ENCODE results near the gene SLCO1A2.
"Not testable (repeated sequence)": the region's sequence is repeated elsewhere in the genome, so short reads cannot be mapped to it uniquely, and the experiment has no call there.

SLCO1A2 gene

GRCh38 chr12:21334771-21335325 is at the start of gene SLCO1A2:
Gene SLCO1A2, minus strand, starts transcription at chr12:21334917. Its CDS starts 270 bp downstream, at chr12:21334647.
- TF ChIP-seq, protein P1, sequence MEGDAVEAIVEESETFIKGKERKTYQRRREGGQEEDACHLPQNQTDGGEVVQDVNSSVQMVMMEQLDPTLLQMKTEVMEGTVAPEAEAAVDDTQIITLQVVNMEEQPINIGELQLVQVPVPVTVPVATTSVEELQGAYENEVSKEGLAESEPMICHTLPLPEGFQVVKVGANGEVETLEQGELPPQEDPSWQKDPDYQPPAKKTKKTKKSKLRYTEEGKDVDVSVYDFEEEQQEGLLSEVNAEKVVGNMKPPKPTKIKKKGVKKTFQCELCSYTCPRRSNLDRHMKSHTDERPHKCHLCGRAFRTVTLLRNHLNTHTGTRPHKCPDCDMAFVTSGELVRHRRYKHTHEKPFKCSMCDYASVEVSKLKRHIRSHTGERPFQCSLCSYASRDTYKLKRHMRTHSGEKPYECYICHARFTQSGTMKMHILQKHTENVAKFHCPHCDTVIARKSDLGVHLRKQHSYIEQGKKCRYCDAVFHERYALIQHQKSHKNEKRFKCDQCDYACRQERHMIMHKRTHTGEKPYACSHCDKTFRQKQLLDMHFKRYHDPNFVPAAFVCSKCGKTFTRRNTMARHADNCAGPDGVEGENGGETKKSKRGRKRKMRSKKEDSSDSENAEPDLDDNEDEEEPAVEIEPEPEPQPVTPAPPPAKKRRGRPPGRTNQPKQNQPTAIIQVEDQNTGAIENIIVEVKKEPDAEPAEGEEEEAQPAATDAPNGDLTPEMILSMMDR (IDR thresholded peaks at IDR 0.05; ENCODE audit: control extremely low read depth, extremely low read depth, low read depth, missing control alignments): no peak
- DNase-seq (ENCODE audit: extremely low spot score): no peak
- CTCF ChIA-PET: no interaction called here
- POLR2A ChIA-PET: no interaction called here

- no peak for DNase-seq (ENCODE audit: extremely low spot score)
- TF ChIP-seq, protein P1 (IDR thresholded peaks at IDR 0.05; ENCODE audit: control extremely low read depth, extremely low read depth, low read depth, missing control alignments): no peak
- POLR2A ChIA-PET: no interaction called here
- CTCF ChIA-PET: no interaction called here
Measured at GRCh38 chr12:21384261-21384660, 49.5 kb upstream of the SLCO1A2 start.

GRCh38 chr12:21381320-21381719 is 46.6 kb upstream of the SLCO1A2 start:
- POLR2A ChIA-PET, CTCF ChIA-PET: not testable (repeated sequence)

DNA sequence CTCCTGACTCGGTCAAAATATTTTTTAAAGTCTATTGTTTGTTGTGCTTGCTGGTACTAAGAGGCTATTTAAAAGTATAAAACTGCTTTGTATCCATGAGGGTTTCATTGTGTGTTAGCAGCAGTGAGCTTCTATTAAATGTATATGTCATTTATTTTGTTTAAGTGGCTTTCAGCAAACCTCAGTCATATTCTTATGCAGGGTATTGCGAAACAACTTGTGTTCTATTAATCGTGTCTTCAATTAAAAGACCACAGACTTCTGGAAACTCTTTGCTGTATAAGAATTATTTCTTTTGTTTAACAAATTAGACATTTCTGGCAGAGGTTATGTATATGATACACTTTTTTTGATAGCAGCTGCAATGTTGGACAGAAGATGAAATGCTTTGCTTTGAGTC is 44.5 kb upstream of the SLCO1A2 start:
- TF ChIP-seq, protein P1 (IDR thresholded peaks at IDR 0.05; ENCODE audit: control extremely low read depth, extremely low read depth, low read depth, missing control alignments): no peak
- POLR2A ChIA-PET: no interaction called here
- DNase-seq (ENCODE audit: extremely low spot score): no peak
- CTCF ChIA-PET: no interaction called here

More at GRCh38 chr12:21381320-21381719, 46.6 kb upstream of the SLCO1A2 start:
- DNase-seq (ENCODE audit: extremely low spot score): not testable (repeated sequence)

- TF ChIP-seq, protein P1 (IDR thresholded peaks at IDR 0.05; ENCODE audit: control extremely low read depth, extremely low read depth, low read depth, missing control alignments): no peak
- POLR2A ChIA-PET: no interaction called here
- CTCF ChIA-PET: interaction anchor here (0.8 to 2.0 kb wide), 2 partner anchors 13 to 17 kb away, joined by 3 to 6 read pairs; no protein-coding TSS in a partner anchor
Measured at GRCh38 chr12:21372602-21373001, 37.9 kb upstream of the SLCO1A2 start, which contains the start of gene IAPP. Gene IAPP, plus strand, starts transcription at chr12:21372902. Its CDS starts 450 bp downstream, at chr12:21373352.

DNA sequence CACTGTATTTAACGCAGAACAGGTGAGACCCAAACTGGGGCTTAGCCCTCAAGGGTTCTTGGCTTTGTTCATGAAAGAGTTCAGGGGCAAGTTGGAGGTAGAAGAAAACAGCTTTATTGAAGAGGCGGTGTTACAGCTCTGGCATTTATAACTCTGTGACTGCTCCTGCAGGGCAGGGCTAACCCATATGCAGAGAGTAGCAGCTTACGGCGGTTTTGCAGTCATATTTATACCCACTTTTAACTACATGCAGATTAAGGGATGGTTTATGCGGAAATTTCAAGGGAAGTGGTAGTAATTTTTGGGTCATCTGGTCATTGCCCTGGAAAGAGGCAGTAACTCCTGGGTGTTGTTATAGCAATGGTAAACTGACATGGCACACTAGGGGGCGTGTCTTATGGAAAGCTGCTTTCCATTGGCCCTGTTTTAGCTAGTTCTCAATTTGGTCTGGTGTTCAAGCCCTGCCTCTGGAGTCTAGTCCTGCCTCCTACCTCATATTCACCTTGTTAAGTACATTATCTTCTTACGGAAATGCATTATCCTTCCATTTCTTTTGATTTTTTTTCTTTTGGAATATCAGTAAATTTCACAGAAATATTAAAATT is 36.2 kb upstream of the SLCO1A2 start:
- DNase-seq (ENCODE audit: extremely low spot score): no peak
- ChIA-PET CTCF (interaction anchor here (1.1 to 2.0 kb wide), 2 partner anchors 13 to 16 kb away, joined by 4 to 6 read pairs; no protein-coding TSS in a partner anchor), POLR2A (no interaction called here)
- TF ChIP-seq, protein P1 (IDR thresholded peaks at IDR 0.05; ENCODE audit: control extremely low read depth, extremely low read depth, low read depth, missing control alignments): no peak

More at GRCh38 chr12:21372602-21373001, 37.9 kb upstream of the SLCO1A2 start, which contains the start of gene IAPP:
- DNase-seq (ENCODE audit: extremely low spot score): no peak

All from GM10248 (cell line).